GM10847 (cell line): Measurements from ENCODE around the gene CLSTN3.

Experiments
- POLR2A ChIP-seq: IDR thresholded peaks from 2 replicates; pipeline ENCODE4 v1.6.1; 2011; ENCODE audit not compliant: insufficient read length; ENCODE audit errors: extremely low read depth

CLSTN3 gene

GRCh38 chr12:7129872-7130691, at the start of gene CLSTN3:
Gene CLSTN3, plus strand, starts transcription at chr12:7130371. Its CDS starts 278 bp downstream, at chr12:7130649.
- no peak for TF ChIP-seq POLR2A

DNA sequence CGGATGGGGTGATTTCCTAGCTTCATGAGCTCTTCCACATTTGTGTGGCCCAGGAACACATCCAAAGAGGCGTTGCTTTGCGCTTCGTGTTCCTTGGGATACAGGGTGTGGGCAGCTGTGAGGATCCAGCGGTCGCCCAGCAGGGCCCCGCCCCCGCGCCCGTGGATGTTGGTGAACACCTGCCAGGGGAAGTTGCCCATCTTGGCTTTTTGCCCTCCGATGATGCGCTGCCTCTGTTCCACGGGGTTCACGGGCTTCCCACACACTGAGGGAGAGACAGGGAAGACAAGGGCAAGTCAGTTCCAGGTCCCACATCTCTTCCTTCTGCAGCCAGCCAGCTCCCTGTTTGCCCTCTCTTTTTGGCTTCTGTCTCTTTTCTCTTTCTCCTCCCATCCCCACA, 49.1 kb upstream of the CLSTN3 start:
- TF ChIP-seq POLR2A = no peak

DNA sequence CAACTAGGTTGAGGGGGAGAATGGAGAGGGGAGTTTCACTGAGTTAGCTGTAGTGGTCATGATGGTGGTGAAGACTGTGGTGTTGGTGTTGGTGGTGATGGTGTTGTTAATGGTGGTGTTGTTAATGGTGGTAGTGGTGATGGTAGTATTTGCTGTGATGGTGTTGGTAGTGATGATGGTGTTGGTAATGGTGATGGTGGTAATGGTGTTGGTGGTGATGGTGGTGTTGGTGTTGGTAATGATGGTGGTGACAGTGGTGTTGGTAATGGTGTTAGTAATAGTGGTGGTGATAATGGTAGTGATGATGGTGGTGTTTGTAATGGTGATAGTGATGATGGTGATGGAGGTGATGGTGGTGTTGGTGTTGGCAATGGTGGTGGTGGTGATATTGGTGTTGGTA, 47.0 kb upstream of the CLSTN3 start:
- TF ChIP-seq POLR2A = no peak

- no peak for TF ChIP-seq POLR2A
These were observed 40.8 kb upstream of the CLSTN3 start for GRCh38 chr12:7089196-7089871.

- no peak for TF ChIP-seq POLR2A
These were observed 39.8 kb upstream of the CLSTN3 start for GRCh38 chr12:7090222-7090998.

DNA sequence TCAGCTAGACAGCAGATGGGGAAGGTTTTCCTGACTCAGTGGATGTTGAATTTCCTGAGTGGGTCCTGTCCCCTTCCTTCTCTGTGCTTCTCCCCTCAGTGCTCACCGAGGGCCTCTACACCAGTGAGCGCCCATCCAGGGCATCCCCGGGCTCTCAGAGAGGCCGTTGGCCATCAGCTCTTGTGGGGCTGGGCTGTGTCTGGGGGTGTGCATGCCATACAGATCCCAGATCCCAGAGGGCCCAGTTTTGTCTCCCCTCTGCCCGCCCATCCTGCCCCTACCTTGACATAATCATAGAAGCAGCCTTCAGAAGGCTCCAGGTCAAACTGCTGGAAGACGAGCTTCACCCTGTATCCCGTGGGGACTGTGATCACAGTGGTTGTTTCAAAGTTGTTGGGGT, 39.0 kb upstream of the CLSTN3 start:
- TF ChIP-seq POLR2A = no peak

GRCh38 chr12:7091660-7092228, 38.4 kb upstream of the CLSTN3 start:
- TF ChIP-seq POLR2A = no peak

GRCh38 chr12:7092229-7092985, 37.8 kb upstream of the CLSTN3 start, which contains the start of gene C1R:
Gene C1R, minus strand, starts transcription at chr12:7092445. Its CDS starts 57 bp downstream, at chr12:7092388.
- no peak for TF ChIP-seq POLR2A

DNA sequence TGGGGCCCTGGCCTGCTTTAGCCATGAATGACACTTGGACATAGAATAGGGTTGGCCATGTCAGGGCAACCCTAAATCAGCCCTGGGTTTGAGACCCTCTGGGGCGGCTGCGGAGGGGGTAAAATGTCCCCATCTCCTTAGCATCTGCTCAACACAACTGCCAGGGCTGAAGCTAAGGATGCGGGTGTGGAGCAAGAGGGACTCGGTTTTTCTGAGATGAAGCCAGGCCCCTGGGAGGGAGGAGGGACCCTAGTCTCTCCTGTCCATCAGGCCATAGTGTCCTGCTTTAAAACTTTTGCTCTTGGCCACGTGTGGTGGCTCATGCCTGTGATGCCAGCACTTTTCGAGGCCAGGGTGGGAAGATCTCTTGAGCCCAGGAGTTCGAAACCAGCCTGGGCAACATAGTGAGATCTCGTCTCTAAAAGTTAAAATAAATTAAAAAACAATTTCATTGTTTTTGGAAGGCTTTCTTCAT, 37.1 kb upstream of the CLSTN3 start:
- no peak for TF ChIP-seq POLR2A

DNA sequence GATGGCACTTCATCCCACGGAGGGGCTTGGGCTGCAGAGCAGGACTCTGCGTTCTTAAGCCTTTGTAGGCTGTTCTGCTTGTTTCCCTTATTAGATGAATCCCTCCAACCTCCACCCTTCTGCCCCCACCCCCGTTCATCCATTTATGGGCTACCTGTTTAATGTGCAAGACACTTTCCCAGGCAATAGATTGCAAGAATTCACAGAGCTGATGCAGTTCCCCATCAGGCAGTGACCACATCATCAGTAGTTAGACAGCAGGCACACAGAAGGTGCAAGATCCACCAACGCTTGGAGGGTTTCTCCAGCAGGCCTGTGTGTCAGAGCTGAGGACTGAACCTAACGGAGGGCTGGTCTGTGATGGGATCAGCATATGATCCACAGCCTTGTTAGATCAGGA, 36.7 kb upstream of the CLSTN3 start:
- no peak for TF ChIP-seq POLR2A

GRCh38 chr12:7093892-7094291, 36.3 kb upstream of the CLSTN3 start:
- no peak for TF ChIP-seq POLR2A

- TF ChIP-seq POLR2A = no peak
These were observed 33.9 kb upstream of the CLSTN3 start for GRCh38 chr12:7096006-7096932.

DNA sequence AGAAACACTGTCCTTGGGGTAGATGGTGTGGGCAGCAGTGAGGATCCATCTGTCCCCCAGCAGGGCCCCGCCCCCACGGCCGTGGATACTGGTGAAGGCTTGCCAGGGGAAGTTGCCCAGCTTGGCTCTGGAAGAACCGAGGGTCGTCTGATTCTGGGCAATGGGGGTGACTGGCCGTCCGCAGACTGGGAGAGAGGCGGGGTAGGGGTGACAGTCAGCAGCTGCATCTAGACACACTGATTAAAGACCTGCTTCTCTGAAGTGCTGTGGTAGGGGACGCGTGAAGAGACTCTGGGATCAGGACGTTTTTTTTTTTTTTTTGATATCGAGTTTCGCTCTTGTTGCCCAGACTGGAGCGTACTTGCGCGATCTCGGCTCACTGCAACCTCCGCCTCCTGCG, 33.2 kb upstream of the CLSTN3 start:
- no peak for TF ChIP-seq POLR2A
